OCI-LY1 (cell line): ENCODE measurements around the gene SEMA4C.

Experiments
- H2AFZ ChIP-seq: fragments of 200-600 bp; sonication (generic), shearing (Covaris generic); 2 replicates; pipeline ENCODE4 v1.6.0; 2014; ENCODE audit warnings: antibody characterized with exemption, mild to moderate bottlenecking, low read length
- H3F3A ChIP-seq: fragments of 200-600 bp; sonication (generic), shearing (Covaris generic); 2 replicates; pipeline ENCODE4 v1.6.0; 2014; ENCODE audit warnings: mild to moderate bottlenecking, antibody characterized with exemption, low read length, moderate library complexity; ENCODE audit not compliant: insufficient read depth
- H3K27ac ChIP-seq: fragments of 200-600 bp; sonication (generic); 2 replicates; pipeline ENCODE4 v1.5.1; 2014; ENCODE audit warnings: low read length, mixed run types, mild to moderate bottlenecking, low read depth; ENCODE audit not compliant: poor library complexity, severe bottlenecking
- H3K27me3 ChIP-seq: fragments of 200-600 bp; sonication (generic); 2 replicates; pipeline ENCODE4 v1.6.0; 2014; ENCODE audit warnings: antibody characterized with exemption, mild to moderate bottlenecking, low read length, moderate library complexity; ENCODE audit not compliant: insufficient read depth
- H3K36me3 ChIP-seq: fragments of 200-600 bp; sonication (generic); 2 replicates; pipeline ENCODE4 v1.6.1; 2014; ENCODE audit warnings: mild to moderate bottlenecking, antibody characterized with exemption, low read length, moderate library complexity, mixed read lengths; ENCODE audit not compliant: insufficient read depth
- H3K4me1 ChIP-seq: fragments of 200-600 bp; sonication (generic); 2 replicates; pipeline ENCODE4 v1.5.1; 2014; ENCODE audit warnings: mild to moderate bottlenecking, low read length, moderate library complexity; ENCODE audit not compliant: insufficient read depth, severe bottlenecking
- H3K4me2 ChIP-seq: fragments of 200-600 bp; sonication (generic), shearing (Covaris generic); 2 replicates; pipeline ENCODE4 v1.6.1; 2014; ENCODE audit warnings: low read length
- H3K4me3 ChIP-seq: fragments of 200-600 bp; sonication (generic); 2 replicates; pipeline ENCODE4 v1.5.1; 2014; ENCODE audit warnings: low read length, low read depth, mild to moderate bottlenecking, mixed read lengths; ENCODE audit not compliant: poor library complexity, severe bottlenecking
- H3K79me2 ChIP-seq: fragments of 200-600 bp; shearing (Covaris generic); 2 replicates; pipeline ENCODE4 v1.6.1; 2016; ENCODE audit warnings: mixed run types, low read length, mixed read lengths; ENCODE audit not compliant: insufficient read depth
- H3K9ac ChIP-seq: fragments of 200-600 bp; sonication (generic), shearing (Covaris generic); 2 replicates; pipeline ENCODE4 v1.6.1; 2014; ENCODE audit warnings: mild to moderate bottlenecking, low read length, mixed read lengths
- H3K9me2 ChIP-seq: fragments of 200-600 bp; sonication (generic), shearing (Covaris generic); 2 replicates; pipeline ENCODE4 v1.6.1; 2014; ENCODE audit warnings: low read depth, mild to moderate bottlenecking, low read length, mixed read lengths
- H3K9me3 ChIP-seq: fragments of 200-600 bp; shearing (Covaris generic); 2 replicates; pipeline ENCODE4 v1.6.1; 2014; ENCODE audit warnings: low read length, mixed read lengths
- H4K20me1 ChIP-seq: fragments of 200-600 bp; sonication (generic), shearing (Covaris generic); 2 replicates; pipeline ENCODE4 v1.6.0; 2016; ENCODE audit warnings: mild to moderate bottlenecking, low read length; ENCODE audit not compliant: insufficient read depth
- EZH2 ChIP-seq: fragments of 200-600 bp; sonication (generic), shearing (Covaris generic); IDR thresholded peaks from 2 replicates; pipeline ENCODE4 v1.8.0; 2017; ENCODE audit warnings: borderline replicate concordance, mixed run types, mild to moderate bottlenecking, antibody characterized with exemption, low read length, moderate library complexity, mixed read lengths
- TF ChIP-seq, protein P1 (sequence below): fragments of 200-600 bp; sonication (generic), shearing (Covaris generic); IDR thresholded peaks from 2 replicates; pipeline ENCODE4 v1.5.1; 2017; ENCODE audit warnings: mild to moderate bottlenecking, antibody characterized with exemption, low read length, moderate library complexity, mixed read lengths

SEMA4C gene

DNA sequence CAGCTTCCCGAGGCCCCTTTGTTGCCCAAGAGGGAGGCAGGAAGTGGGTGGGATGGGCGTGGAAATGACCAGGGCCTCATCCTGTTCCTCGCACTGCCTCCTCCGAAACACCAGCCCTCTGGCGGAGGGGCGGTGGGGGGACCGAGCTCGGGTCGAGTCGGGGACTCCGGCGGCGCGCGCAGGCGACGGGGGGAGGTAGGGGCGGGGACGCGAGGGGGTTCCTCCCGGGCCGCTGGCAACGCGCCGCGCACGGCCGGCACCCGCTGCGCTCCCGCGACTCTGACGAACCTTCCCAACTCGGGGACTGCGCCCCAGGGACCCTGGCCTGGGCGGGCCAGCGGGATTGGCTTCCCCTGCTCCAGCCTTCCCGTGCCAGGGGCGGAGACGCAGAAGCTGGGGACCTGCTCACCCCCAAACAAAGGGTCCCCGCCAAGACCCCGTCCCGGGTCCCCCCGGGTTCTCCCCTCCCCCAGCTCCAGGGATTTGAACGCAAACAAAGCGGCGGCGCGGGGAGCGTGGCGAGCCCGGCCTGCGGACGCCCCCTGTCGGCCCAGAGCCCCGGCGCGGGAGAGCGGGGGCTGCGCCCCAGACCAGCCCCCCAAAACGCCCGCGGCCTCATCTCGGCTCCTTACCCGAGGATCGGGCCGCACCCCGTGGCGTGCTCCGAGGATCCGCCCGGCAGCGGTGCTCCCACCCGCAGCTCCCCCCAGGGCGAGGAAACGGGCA lies 1.2 kb downstream of the SEMA4C start:
- Histone ChIP-seq H3K27ac (no peak overlapping the region), H3K79me2 (no peaks in the 10 kb centered on the region), H3K4me3 (peak overlapping the region; percentile 45), H3F3A (no peaks in the 10 kb centered on the region), H3K4me2 (peak overlapping the region; percentile 64), H2AFZ (no peak overlapping the region), H3K4me1 (peaks cover 25% of the 10 kb centered on the region), H4K20me1 (no peaks in the 10 kb centered on the region), H3K9me3 (no peaks in the 10 kb centered on the region), H3K9ac (no peak overlapping the region), H3K9me2 (no peaks in the 10 kb centered on the region), H3K36me3 (no peaks in the 10 kb centered on the region), H3K27me3 (0 out of 2 replicates have a peak, but pooled peaks cover 16% of the 10 kb centered on the region)
- TF ChIP-seq, protein P1, sequence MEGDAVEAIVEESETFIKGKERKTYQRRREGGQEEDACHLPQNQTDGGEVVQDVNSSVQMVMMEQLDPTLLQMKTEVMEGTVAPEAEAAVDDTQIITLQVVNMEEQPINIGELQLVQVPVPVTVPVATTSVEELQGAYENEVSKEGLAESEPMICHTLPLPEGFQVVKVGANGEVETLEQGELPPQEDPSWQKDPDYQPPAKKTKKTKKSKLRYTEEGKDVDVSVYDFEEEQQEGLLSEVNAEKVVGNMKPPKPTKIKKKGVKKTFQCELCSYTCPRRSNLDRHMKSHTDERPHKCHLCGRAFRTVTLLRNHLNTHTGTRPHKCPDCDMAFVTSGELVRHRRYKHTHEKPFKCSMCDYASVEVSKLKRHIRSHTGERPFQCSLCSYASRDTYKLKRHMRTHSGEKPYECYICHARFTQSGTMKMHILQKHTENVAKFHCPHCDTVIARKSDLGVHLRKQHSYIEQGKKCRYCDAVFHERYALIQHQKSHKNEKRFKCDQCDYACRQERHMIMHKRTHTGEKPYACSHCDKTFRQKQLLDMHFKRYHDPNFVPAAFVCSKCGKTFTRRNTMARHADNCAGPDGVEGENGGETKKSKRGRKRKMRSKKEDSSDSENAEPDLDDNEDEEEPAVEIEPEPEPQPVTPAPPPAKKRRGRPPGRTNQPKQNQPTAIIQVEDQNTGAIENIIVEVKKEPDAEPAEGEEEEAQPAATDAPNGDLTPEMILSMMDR, result peak; percentile 49
- no peak for TF ChIP-seq EZH2

DNA sequence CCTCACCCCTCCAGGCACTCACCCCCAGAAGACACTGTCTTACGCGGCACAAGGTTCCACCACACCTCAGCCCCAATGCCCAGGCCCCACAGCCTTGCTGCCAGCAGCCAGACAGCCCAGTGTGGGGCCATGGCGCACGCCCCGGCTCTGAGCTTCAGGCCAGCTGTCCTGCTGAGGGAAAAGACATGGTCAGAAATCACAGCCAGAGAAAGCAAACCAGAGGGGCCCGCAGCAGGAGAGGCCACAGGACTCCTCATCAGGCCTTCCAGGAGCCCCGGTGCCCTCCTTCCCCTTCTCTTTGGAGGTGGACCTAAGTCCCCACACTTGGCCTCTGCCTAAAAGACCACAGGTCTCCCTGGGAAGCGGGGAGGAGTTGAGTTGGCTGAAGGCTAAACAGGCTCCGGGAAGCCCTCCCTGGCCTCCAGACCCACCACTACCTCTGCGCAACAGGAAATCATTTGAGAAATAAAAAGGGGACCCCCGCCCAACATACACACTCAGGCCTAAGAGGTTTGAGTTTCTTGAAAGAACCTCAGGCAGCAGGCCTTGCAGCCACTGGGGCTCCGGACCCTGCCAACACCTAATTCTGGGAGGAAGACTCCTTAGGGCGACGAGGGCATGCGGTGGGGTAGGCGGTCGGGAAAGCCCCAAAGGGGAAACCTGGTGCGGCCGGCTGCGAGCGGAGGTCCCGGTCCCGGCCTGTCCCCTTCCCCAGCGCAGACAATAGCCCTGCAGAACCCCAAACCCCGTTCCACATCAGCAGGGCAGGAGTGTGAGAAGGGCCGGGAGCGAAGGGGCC lies 1.9 kb downstream of the SEMA4C start:
- H3K27me3 ChIP-seq, result 0 out of 2 replicates have a peak, but pooled peaks cover 12% of the 10 kb centered on the region
- no peaks in the 10 kb centered on the region for H3K9me2 ChIP-seq
- H3F3A ChIP-seq, result no peaks in the 10 kb centered on the region
- no peaks in the 10 kb centered on the region for H3K9me3 ChIP-seq
- H3K36me3 ChIP-seq, result no peaks in the 10 kb centered on the region
- no peak overlapping the region for H2AFZ ChIP-seq
- no peak for TF ChIP-seq EZH2
- TF ChIP-seq, protein P1, result no peak
- H3K79me2 ChIP-seq, result no peaks in the 10 kb centered on the region
- peaks cover 25% of the 10 kb centered on the region for H3K4me1 ChIP-seq
- no peak overlapping the region for H3K9ac ChIP-seq
- H3K4me3 ChIP-seq, result peak overlapping the region; percentile 45
- H4K20me1 ChIP-seq, result no peaks in the 10 kb centered on the region
- H3K27ac ChIP-seq, result no peak overlapping the region
- peak overlapping the region; percentile 64 for H3K4me2 ChIP-seq

DNA sequence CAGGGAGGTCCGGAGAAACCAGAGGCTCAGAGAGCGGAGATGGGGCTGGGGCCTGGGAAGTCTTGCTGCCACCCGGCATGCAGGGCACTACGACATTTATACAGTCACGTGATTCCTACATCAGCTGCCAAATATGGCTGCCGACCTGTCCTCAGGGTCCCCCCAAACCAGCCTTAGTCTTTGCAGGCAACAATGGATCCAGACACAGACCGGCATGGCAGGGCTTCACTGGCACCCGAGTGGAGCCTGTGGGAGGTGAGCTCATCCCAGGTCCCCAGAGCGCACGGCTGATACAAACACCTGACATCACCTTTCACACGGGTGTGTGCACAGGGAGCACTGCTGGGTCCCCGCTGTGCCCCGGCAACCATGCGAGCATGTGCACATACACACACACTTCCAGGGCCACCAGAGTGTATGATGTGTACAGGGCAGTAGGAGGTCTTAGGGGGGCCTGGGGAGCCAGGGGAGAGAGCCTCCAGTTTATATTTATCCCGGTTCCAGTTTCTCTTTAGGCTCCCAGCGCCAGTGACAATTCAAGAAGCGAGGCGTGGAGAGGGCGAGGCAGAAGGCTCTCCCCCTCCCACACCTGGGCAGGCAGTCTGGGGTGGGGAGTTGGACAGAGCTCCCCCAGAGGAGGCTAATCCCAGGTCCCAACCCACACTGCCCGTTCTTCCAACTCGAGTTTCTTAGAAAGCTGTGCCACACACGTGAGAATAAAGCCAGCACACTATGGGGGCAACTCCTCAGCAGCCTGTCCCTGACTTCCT lies 2.7 kb downstream of the SEMA4C start:
- Histone ChIP-seq H4K20me1 (no peaks in the 10 kb centered on the region), H3K9me3 (no peaks in the 10 kb centered on the region), H3K4me3 (peak overlapping the region; percentile 49), H3K4me1 (peaks cover 25% of the 10 kb centered on the region), H3K9me2 (no peaks in the 10 kb centered on the region), H3K27me3 (0 out of 2 replicates have a peak, but pooled peaks cover 12% of the 10 kb centered on the region), H3K36me3 (no peaks in the 10 kb centered on the region), H3K27ac (no peak overlapping the region), H3K79me2 (no peaks in the 10 kb centered on the region), H2AFZ (no peak overlapping the region), H3K4me2 (peak overlapping the region; percentile 55), H3K9ac (no peak overlapping the region; the same call in 1 of the 2 replicates), H3F3A (no peaks in the 10 kb centered on the region)
- no peak for TF ChIP-seq EZH2
- TF ChIP-seq, protein P1, result no peak
